ENCODE data around the gene ABCA1.

Gene ABCA1

DNA sequence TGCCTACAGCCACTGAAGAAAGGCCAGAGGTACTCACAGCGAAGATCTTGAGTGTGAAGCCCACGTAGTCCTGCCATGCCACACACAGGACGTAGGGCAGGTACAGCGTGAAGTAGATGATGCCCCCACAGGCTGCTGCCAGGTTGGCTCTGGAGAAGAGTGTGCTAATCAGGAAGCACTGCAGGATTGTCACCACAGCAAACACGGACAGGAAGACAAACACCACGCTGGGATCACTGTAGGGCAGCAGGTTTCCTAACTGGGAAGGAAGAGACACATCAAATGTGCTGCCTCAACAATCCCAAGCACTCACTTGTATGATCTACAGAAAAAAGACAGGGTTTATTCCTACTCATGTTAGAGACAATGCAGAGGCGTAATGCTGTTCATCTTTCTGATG lies 101.0 kb downstream of the ABCA1 start:
- DNase-seq (ENCODE audit: low read depth): no peak
- no peak overlapping the region for H3K4me3 ChIP-seq (ENCODE audit: control insufficient read depth, low read depth, low read length)
- TF ChIP-seq, protein P1, sequence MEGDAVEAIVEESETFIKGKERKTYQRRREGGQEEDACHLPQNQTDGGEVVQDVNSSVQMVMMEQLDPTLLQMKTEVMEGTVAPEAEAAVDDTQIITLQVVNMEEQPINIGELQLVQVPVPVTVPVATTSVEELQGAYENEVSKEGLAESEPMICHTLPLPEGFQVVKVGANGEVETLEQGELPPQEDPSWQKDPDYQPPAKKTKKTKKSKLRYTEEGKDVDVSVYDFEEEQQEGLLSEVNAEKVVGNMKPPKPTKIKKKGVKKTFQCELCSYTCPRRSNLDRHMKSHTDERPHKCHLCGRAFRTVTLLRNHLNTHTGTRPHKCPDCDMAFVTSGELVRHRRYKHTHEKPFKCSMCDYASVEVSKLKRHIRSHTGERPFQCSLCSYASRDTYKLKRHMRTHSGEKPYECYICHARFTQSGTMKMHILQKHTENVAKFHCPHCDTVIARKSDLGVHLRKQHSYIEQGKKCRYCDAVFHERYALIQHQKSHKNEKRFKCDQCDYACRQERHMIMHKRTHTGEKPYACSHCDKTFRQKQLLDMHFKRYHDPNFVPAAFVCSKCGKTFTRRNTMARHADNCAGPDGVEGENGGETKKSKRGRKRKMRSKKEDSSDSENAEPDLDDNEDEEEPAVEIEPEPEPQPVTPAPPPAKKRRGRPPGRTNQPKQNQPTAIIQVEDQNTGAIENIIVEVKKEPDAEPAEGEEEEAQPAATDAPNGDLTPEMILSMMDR (IDR thresholded peaks at IDR 0.05; ENCODE audit: control insufficient read depth, insufficient read depth, low read depth, low read length, missing control alignments): no peak

DNA sequence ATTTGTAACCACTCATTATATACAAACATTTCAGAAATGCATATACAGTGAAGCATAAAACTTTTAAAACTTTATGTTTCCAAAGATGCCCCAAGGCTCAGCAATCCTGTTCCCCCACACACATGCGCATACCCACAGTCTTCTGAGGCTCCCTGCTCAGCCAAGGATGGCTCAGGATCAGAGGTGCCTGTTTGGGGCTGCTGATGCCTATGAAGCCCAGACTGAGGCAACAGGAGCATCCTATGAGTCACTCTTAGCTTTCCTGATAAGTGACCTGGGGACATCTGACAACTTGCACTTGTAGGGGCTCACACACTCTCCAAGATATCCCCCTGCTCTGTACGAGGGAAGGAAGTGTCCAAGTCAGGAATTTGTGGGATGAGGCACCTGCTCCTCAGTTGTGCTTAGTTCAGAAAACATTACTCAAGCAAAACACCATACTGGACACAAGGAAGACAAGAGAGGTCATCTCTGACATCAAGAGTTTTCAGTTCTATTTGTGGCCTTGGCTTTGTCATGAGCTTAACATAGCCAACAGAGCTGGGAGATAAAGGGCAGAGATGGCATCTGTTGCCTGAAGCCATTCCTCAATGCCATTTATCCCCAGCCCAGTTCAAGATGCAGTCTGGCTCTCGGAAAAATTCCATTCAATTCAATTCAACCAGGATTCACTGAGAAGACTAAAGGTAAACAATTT lies 101.7 kb downstream of the ABCA1 start:
- H3K4me3 ChIP-seq (ENCODE audit: control insufficient read depth, low read depth, low read length): no peak overlapping the region
- TF ChIP-seq, protein P1 (IDR thresholded peaks at IDR 0.05; ENCODE audit: control insufficient read depth, insufficient read depth, low read depth, low read length, missing control alignments): no peak
- no peak for DNase-seq (ENCODE audit: low read depth)

GRCh38 chr9:104820336-104820735 lies 107.6 kb downstream of the ABCA1 start:
- TF ChIP-seq, protein P1 (IDR thresholded peaks at IDR 0.05; ENCODE audit: control insufficient read depth, insufficient read depth, low read depth, low read length, missing control alignments): no peak
- no peak overlapping the region for H3K4me3 ChIP-seq (ENCODE audit: control insufficient read depth, low read depth, low read length)
- no peak for DNase-seq (ENCODE audit: low read depth)

GRCh38 chr9:104819033-104819432 lies 108.9 kb downstream of the ABCA1 start:
- H3K4me3 ChIP-seq (ENCODE audit: control insufficient read depth, low read depth, low read length): no peak overlapping the region
- TF ChIP-seq, protein P1 (IDR thresholded peaks at IDR 0.05; ENCODE audit: control insufficient read depth, insufficient read depth, low read depth, low read length, missing control alignments): no peak
- no peak for DNase-seq (ENCODE audit: low read depth)

DNA sequence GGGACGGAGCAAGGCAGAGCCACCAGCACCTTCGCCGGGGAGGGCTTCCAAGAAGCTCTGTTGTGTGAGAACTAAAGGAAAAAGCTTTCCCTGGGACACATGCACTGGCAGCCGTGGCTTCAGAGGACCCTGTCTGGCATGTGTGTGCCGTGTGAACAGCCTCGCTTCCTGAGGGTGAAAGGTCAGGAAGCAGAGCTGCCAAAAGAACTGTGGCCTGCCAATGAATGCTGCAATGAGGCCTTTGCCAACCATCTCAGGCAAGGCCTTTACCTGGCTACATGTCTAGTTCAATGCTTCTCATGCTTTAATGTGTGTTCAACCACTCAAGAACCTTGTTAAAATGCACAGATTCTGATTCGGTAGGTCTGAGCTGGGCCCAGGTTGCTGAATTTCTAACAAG lies 110.5 kb downstream of the ABCA1 start:
- TF ChIP-seq, protein P1 (IDR thresholded peaks at IDR 0.05; ENCODE audit: control insufficient read depth, insufficient read depth, low read depth, low read length, missing control alignments): no peak
- H3K4me3 ChIP-seq (ENCODE audit: control insufficient read depth, low read depth, low read length): no peak overlapping the region
- DNase-seq (ENCODE audit: low read depth): no peak

DNA sequence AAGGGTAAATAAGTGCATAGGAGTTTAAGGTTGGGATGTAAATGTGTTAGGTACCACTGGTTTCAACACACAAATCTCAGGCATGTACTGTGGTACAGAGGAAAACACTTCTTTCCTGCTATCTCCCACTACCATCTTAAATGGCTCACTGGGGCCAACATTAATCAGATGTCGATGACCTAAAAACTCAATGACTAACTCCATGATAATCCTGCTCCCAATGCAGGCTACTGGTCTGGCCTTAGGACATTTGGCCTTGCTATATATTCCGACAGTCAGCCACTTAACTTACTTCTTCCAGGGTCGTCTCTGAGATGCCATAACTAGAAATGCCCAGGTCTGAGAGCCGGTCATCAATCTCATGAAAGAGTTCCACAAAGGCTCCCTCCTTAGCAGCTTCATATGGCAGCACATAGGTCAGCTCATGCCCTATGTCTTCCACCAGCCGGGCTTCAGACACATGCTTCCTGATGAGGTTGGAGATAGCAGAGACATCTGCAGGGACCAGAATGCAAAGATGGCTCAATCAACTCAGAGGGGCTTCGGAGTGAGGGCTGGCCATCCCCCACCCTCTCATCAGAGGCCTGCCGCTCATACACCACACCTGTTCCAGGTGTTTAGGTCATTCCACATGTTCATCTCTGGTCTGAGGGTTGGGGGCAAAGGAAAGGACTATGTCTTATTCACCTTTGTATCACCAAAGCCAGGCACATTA lies 111.9 kb downstream of the ABCA1 start:
- no peak overlapping the region for H3K4me3 ChIP-seq (ENCODE audit: control insufficient read depth, low read depth, low read length)
- no peak for DNase-seq (ENCODE audit: low read depth)
- TF ChIP-seq, protein P1 (IDR thresholded peaks at IDR 0.05; ENCODE audit: control insufficient read depth, insufficient read depth, low read depth, low read length, missing control alignments): no peak

All from AG09309 (cell line).